Embryonic facial prominence (tissue), 1 donor: ENCODE results near the gene PCSK7.
"Not testable (repeated sequence)": the region's sequence is repeated elsewhere in the genome, so short reads cannot be mapped to it uniquely, and the experiment has no call there.

Experiments used
- DNase-seq: peaks from one replicate; pipeline ENCODE4 v3.0.0-alpha.2; 2016; ENCODE audit errors: extremely low spot score

Gene PCSK7

GRCh38 chr11:117183724-117184349 lies 48.0 kb downstream of the PCSK7 start:
- DNase-seq = no peak

- DNase-seq = not testable (repeated sequence)
Observed at GRCh38 chr11:117183178-117183577, 48.7 kb downstream of the PCSK7 start.

GRCh38 chr11:117182551-117182935 lies 49.3 kb downstream of the PCSK7 start:
- DNase-seq = no peak

GRCh38 chr11:117181586-117182550 lies 50.0 kb downstream of the PCSK7 start:
- DNase-seq = no peak

- DNase-seq = no peak
Observed at GRCh38 chr11:117180661-117181585, 51.0 kb downstream of the PCSK7 start.

GRCh38 chr11:117180020-117180419 lies 51.9 kb downstream of the PCSK7 start:
- DNase-seq = no peak

- DNase-seq = no peak
Observed at GRCh38 chr11:117179048-117179999, 52.5 kb downstream of the PCSK7 start.

GRCh38 chr11:117178210-117179034 lies 53.5 kb downstream of the PCSK7 start, which contains the start of gene SIDT2:
SIDT2 (plus strand) TSS chr11:117178743; CDS start chr11:117179264, 521 bp downstream.
- peak; percentile 85 for DNase-seq

GRCh38 chr11:117177534-117178209 lies 54.2 kb downstream of the PCSK7 start:
- DNase-seq = no peak

GRCh38 chr11:117176186-117176585 lies 55.7 kb downstream of the PCSK7 start:
- no peak for DNase-seq

- DNase-seq = no peak
Observed at GRCh38 chr11:117175781-117176180, 56.1 kb downstream of the PCSK7 start.

GRCh38 chr11:117175104-117175503 lies 56.8 kb downstream of the PCSK7 start:
- DNase-seq = no peak

GRCh38 chr11:117172724-117173421 lies 59.0 kb downstream of the PCSK7 start:
- DNase-seq = no peak

GRCh38 chr11:117171404-117172061 lies 60.3 kb downstream of the PCSK7 start:
- no peak for DNase-seq

GRCh38 chr11:117171007-117171403 lies 60.9 kb downstream of the PCSK7 start:
- no peak for DNase-seq

- no peak for DNase-seq
Observed at GRCh38 chr11:117170210-117170609, 61.7 kb downstream of the PCSK7 start.

- no peak for DNase-seq
Observed at GRCh38 chr11:117169736-117170135, 62.1 kb downstream of the PCSK7 start.

- no peak for DNase-seq
Observed at GRCh38 chr11:117166491-117166890, 65.4 kb downstream of the PCSK7 start.
